Stimulated activated CD8-positive, alpha-beta memory T cell treated with anti-CD3 and anti-CD28 coated beads, Interleukin-12 subunit alpha, Interleukin-12 subunit beta, amount 100 ng/mL, for 4 hours (primary cell): ENCODE data around the gene SSH2.
A peak's percentile ranks its signal among the peaks of the same experiment; 100 is the strongest.
"Not testable (repeated sequence)": the region's sequence is repeated elsewhere in the genome, so short reads cannot be mapped to it uniquely, and the experiment has no call there.

Experiments used
- DNase-seq: peaks from one replicate; pipeline ENCODE4 v3.0.0-alpha.2; 2020; ENCODE audit warnings: low read depth

The SSH2 gene

DNA sequence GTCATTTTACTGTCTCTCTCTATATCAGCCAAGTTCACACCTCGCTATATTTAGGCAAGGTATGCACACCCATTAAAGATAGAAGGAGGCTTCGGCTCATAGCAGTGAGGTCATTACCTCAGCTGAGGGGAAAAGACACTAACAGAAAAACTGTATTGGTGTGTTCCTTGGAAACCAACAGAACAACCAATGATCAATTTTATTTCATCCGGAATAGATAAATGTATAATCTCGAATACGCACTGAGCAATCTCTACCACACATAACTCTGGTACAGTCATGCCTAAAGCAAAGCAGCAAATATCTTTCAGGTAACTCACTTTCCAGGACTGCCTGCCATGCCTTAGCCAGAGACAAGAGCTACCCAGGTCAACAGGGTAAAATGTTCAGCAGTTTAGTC, 197.4 kb downstream of the SSH2 start:
- DNase-seq, result no peak

DNA sequence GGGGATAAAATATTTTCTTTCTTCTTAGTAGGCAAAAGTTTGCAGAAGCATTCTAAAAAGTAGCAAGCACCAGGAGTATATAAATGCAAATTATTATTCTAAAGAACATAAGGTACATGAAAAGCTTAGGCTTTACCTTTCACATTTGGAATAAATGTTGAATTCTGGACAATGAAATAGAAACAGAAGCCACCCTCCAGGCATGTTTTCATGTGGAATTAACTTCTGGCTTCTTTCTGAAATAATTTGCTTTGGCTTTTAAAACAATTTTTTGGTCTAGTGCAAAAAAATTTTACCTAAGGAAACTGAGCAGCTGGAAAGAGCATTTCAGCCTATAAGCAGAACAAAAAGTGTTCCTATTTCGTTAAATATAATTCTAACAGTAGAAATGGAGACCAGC, 197.8 kb downstream of the SSH2 start:
- DNase-seq, result no peak

DNA sequence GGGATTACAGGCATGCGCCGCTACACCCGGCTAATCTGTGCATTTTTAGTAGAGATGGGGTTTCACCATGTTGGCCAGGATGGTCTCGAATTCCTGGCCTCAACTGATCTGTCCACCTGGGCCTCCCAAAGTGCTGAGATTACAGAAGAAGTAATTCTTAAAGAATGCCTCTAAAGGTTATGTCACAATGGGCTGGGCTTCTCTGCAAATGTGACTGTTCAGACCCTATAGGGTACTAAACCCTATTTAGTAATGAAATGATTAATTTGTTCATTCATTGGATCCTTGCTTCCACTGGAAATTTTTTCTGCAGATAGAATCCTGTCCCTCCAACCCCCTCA, 198.5 kb downstream of the SSH2 start:
- DNase-seq, result no peak

DNA sequence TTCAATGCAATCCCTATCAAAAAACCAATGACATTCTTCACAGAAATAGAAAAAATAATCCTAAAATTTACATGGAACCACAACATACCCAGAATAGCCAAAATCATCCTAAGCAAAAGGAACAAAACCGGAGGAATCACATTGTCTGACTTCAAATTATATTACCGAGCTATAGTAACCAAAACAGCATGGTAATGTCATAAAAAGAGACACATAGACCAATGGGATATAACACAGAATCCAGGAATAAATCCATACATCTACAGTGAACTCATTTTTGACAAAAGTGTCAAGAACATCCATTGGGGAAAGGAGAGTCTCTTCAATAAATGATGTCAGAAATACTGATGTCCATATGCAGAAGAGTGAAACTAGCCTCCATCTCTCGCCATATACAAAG, 201.5 kb downstream of the SSH2 start:
- no peak for DNase-seq

DNA sequence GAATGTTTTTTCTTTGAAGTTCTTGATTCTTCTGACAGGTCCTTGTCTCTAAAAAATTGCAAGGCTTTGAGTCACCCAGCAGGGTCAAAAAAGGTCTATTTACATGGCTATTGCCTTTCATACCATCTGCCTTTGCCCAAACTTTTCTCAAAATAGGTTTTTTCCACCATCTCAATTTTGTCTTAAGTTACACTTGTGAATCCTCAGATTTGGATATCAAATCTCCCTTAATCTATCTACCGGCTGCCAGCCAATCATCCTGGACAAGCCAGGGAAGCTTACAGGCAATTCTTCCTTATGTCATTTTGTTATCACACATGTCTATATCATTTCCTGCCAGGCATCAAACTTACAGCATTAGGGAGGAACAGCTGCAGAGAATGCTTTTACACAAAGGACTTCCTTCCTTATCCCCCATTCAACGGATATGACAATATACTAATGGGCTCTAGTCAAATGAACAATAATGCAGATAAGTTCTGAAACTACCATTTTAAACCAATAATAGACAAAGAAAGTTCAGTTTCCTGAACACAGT, 203.2 kb downstream of the SSH2 start:
- no peak for DNase-seq

DNA sequence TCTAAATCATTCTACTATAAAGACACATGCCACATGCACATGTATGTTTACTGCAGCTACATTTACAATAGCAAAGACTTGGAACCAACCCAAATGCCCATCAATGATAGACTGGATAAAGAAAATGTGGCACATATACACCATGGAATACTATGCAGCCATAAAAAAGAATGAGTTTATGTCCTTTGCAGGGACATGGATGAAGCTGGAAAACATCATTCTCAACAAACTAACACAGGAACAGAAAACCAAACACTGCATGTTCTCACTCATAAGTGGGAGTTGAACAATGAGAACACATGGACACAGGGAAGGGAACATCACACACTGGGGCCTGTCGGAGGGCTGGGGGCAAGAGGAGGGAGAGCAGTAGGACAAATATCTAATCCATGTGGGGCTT, 204.6 kb downstream of the SSH2 start:
- DNase-seq, result not testable (repeated sequence)

DNA sequence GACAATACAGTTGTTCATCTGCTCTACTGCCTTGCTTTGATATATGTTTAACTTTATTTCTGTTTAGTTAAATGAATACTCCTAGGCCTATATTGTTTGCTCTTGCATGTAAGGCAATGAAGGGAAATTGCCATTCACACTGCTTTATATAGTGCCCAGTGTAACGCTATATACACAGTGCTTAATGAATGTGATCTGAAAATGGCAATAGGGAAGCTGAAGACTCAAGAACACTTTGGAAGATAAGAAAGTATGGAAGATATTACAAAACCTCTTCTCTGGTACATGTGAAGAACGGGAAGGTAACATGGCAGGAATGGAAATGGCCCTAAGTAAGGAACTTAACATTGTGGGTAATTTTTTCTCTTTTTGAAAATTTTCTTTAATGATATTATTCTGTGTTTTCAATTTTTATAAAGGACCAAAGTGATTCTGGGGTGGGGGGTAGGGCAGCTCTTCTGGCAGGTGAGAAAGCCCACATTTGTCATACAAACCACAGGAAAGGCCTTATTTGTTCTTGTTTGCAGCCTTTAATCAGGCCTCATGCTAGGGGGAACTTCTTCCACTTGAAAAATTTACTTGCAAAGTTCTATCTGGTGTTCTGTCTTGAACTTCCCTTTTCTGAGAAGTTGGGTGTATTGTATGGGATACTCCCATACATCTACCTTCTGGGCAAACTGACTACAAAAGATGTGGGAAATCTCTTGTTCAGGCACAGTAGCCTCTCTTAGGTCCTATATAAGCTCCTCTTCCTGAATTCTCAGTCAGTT, 206.6 kb downstream of the SSH2 start:
- DNase-seq, result no peak

DNA sequence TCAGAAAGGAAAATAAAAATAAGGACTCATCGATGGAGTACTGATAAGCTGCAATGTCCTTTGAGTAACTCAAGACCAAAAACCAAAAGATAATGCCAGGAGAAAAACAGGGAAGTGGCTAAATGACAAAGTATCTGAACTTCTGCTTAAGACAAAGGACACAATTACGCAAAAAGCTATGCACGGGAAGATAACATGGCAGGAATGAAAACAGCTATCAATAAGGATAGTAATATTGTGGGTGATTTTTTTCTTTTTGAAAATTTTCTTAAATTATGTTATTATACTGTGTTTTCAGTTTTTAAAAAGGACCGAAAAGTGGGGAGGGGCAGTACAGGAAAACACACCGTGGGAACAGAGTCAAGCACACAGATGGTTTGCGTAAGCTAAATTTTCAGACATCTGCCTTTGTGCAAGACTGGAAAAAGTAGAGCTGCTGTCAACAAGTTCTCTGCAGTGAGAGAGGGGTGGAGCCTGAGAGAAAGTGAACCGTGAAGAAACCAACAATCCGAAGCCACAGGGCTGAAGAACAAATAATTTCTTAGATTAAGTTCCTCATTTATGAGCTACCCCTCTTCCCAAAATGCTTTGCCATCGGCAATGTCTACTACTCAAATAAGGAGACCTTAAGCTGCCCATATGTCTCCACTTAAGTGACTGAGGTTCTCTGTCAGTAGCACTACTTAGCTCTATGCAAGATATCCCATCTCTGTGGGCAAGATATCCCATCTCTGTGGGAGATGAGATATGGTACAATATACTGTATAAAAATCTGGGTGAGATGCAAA, 207.4 kb downstream of the SSH2 start:
- DNase-seq, result peak; percentile 13

DNA sequence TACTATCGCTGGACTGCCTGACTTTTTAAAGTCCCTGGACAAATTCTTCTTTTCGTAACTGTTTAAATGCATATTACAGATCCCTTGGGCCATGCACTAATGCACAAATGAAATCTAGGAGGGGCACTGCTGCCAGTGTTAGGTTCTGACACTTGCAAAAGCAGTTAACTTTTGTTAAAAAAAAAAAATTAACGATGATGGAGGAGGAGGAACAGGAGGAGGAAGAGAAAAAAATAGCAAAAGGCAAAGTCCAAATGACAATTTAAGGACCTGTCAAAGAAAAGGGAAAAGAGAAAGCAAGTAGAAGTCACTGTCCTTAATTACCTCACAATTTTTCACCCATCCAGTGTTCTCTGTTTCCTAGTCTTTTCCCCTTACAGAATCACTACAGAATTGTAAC, 209.5 kb downstream of the SSH2 start:
- no peak for DNase-seq

DNA sequence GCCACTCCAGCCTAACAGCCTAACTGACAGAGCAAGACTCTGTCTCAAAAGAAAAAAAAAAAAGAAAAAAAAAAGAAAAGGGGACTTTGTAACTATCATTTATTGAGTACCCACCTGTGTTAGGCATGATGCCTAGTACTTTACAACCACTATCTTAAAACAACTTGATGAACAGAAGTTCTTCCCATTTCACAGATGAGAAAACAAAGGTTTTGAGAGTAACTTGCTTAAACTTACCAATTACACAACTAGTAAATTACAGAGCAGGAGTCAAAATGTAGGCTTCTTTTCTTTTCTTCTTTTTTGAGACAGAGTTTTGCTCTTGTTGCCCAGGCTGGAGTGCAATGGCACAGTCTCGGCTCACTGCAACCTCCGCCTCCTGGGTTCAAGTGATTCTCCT, 210.6 kb downstream of the SSH2 start:
- DNase-seq, result no peak

DNA sequence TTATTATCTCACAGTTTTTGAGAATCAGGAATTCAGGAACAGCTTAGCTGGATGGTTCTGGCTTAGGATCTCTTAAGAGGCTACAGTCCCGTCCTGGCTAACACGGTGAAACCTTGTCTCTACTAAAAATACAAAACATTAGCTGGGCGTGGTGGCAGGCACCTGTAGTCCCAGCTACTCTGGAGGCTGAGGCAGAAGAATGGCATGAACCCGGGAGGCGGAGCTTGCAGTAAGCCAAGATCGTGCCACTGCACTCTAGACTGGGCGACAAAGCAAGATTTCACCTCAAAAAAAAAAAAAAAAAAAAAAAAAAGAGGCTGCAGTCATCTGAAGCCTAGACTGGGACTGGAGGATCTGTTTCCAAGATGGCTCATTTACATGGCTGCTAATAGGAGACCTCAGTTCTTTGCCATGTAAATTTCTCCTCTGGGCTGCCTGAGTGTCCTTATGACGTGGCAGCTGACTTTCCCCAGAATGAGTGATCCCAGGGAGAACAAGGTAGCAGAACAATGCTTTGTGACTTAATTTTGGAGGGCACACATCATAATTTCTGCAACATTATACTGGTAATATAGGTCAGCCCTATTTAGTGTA, 211.5 kb downstream of the SSH2 start:
- DNase-seq, result no peak

DNA sequence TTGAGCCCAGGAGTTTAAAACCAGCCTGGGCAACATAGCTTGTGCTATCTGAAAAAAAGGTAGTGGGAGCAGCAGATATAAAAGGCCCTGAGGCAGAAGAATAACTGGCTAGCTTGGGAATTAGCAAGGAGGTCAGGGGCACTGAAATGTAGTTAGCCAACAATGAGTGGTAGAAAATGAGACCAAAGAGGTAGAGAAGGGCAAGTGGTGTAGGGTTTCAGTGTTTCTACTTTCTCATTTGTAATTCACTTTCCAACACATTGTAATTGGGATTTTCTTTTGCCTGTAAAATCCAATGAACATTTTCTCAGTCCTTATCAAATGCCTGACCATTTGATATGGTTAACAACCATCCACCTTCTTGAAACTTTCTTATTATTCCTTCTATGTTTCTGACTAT, 212.2 kb downstream of the SSH2 start:
- DNase-seq, result no peak

DNA sequence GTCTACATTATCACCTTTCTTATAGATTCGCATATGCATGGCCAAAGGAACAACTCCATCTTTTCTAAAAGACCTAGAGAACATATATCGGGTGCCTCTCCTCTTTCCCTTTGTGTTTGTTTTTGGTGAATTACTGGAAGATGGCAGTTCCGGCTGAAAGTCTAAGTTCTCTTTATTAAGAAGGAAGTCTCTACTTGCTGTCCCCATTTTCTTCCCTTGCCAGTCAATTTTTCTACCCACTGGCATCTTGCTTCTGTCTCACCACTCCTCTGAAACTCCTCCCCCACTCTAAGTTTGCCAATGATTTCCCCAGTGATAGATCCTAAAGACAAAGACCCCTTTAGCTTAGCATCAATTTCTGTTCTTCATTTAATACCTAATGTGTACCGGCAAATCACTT, 213.5 kb downstream of the SSH2 start:
- no peak for DNase-seq

DNA sequence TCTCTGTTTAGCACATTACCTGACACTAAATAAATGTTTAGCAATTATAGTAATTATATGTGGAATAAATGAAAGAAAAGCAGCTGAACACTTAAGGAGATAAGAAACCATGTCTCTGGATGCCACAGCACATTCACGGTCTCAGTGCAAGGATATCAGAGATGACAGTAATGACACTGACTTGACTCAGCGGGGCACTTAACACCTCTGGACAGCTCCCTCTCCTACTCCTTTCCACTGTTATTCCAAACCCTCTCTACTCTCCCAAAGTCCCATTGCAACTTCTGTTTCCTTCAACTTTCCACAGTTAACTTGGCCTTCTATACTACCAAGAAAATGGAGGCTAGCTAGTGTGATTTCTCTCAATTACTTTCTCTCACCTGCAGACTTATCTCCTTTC, 214.3 kb downstream of the SSH2 start:
- no peak for DNase-seq

DNA sequence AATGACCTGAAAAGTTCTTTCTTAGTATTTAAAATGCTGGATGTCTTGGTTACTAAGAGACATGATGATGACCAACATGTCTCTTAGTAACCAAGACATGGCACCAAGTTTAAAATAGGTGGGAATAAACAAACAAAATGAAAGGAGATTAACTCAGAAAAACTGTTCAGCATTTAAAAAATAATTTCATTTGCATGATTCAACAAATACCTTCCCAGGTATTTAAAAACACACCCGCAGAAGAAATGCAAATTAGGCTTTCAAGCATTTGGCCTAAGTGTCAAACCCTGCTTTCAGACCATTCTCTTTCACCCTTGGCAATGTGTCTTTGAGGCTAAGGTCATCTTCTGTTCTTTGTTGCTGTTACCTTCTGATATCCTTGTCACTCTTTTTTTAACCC, 215.9 kb downstream of the SSH2 start:
- DNase-seq, result no peak

DNA sequence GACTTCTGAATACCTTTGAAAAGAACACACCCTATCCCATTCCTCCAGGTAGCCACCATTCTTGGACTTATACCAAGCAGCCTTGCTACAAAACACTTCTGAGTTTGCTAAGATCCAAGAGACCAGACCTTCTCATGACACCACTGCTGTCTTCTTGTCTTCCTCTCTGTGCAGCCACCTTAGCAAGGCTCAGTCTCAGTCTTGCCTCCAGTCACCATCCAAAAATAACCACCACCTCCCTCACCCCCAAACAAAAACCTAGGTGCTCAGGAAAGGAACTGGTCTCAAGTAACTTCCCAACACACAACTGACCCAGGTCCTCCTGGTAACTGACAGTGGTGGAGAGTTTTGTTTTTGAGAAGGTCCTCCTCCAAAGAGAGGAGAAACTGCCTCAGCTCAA, 216.4 kb downstream of the SSH2 start:
- no peak for DNase-seq

DNA sequence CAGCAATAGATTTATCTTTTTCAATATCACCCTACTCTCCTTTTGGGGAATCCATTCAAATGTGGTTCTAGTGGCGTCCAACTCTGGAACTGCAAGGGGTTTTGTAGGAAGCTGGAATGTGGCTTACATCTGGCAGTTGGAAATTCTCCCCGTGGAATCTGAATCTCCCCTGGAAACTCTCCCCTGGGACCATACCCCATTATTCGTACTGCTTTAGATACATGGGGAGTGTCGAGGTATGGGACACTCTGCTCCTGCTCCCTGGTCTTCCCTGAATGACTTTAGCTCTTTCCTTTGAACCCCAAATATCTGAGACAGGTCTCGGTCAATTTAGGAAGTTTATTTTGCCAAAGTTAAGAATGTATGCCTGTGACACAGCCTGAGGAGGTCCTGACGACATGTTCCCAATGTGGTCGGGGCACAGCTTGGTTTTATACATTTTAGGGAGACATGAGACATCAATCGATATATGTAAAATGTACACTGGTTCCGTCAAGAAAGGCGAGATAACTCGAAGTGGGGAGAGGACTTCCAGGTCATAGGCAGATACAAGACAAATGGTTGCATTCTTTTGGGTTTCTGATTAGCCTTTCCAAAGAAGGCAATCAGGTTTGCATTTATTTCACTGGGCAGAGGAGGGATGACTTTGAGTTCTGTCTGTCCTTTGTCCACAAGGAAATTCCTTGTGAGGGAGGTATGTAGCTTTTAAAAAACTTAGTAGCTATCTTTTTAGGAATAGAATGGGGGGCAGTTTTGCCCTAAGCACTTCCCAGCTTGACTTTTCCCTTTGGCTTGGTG, 218.2 kb downstream of the SSH2 start:
- no peak for DNase-seq

DNA sequence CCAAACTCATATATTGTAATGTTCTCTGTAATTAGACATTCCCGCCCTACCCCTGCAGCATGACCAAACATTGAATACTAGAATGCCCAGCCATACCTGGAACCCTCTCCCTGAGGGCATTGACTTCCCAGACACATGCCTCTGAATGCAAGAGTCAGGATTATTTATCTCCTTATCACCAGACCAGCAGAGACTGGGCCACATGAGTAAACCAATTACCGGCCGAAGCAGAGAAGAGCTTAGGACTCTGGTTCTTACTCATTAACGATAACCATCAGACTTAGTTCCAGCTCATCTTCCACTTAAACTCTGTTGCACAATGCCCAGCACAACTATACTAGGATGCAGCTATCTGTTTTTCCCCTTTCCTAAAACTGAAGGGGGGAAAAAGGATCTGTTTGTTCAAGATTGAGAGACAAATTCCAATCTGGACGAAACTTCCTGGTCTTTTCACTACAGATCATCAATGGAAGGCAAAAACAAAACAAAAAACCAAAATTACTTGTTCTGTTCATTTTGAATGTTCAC, 219.1 kb downstream of the SSH2 start:
- DNase-seq, result no peak

DNA sequence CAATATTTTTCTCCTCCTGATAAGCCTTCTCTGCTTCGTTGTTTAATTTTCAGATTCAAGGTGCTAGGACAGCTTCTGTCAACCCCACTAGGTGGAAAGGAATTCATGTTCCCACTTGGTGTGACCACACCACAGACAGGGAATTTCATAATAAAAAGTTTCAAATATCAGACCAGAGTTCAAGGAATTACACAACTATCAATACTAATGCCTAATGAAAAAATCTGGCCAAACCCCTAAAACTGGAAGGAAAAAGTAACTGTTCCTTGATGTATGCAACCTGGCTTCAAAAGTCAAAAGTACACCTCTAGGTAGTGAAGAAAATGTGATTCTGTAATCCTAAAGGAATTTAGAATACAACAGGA, 219.5 kb downstream of the SSH2 start:
- no peak for DNase-seq

DNA sequence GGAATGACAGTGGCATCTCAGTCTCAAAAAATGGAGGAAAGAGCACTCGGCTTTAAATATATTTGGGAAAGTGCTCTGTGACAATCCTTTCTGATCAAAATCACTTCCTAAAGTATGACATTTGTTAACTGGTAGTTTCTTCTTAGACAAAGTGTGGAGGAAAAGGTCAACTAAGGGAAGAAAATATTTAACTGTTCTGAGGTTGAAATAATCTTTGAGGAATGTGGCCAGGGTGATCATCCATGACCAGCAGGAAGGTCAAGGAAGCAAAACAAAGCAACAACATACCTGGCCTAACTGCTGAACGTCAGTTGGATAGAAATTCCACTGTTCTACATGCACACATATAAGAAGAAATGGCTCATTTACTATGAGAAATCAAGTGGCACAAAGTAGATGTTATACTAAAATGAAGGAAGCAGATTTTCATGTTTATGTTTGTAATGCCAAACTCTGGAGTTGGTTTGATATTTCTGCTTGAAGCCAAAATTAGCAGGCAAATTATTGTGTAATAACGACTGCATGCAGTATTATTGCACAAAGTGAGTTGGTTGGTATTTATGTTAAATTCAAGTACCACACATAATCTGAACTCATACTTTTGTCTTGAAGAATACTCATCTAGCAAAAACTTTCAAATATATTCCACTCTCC, 220.0 kb downstream of the SSH2 start:
- no peak for DNase-seq

DNA sequence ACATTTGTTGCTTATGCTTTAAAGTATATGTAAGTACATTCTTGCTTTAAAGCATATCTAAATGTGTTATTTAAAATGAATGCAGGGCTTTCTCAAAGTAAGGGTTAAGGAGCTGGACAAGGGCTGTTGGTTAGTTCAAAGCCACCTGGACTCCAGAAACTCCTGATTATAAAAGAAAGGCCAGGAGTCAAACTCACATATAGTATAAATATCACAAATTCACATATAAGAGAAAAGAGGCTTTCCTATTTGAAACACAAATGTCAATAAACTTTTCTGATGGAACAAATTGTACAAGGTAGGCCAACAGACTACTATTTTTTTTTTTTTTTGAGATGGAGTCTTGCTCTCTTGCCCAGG, 222.8 kb downstream of the SSH2 start:
- no peak for DNase-seq

DNA sequence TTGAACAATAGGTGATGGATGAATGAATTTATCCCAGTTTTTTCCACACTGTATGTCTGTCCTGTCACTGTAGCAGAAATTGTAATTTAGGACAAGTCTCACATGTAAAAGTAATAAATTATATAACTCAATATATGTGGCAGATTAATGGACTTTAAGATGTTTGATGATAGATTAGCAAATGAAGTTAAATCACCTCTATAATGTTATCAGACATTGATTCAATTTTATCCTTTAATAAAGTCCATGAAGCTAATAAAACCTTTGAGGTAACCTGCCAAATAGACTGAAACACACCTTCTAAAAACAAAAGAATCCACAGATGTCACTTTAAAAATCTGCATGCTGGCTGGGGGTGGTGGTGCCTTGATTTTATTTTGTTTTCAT, 224.0 kb downstream of the SSH2 start:
- no peak for DNase-seq
